ENCODE results near the gene AP1B1.

AP1B1 gene

DNA sequence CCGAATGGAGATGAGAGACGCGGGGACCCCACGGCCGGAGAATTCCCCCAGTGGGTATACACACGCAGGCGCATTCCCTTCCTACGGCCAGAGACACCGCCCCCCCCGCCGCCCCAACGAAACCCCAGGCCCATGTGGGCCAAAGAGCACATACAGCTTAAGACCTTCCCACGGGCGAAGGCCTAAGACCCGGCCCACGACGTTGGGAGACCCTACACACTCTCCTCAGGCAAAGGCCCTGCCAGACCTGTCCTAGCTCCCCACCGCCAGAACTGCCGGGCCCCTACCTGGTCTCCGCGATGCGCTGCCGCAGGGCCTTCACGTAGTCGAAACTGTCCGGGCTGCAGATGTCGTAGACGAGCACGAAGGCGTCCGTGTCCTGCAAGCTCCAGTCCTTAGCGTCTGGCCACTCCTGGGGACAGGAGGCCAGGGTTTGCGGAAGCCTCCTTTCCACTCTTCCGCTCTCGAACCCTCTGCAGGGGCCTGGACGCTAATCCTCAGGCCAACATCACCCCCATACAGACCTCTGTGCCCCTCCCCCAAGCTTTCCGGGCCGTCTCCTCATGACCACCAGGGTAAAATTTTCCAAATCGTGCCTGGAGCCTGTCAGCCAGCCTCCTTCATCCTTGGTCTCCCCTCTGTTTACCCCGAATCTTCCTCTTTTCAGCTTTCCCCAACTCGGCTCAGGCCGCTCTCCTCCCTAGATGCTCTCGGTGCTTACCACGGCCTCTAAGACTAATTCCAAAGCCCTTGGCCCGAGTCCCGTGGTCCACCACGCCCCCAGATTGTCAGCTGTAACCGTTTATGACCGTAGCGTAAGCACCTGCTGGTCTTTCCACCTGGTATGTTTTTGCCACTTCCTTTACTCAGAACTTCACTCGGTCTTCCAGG, 74.5 kb downstream of the AP1B1 start:
- Histone ChIP-seq H3K4me3 (ENCODE audit: low read depth in 1 of 2, low read length in 1 of 2) (no peak overlapping the region), H3K27ac (no peak overlapping the region), H3K9me3 (no peaks in the 10 kb centered on the region), H3K4me1 (ENCODE audit: control insufficient read depth in 1 of 2, insufficient read depth in 1 of 2, low read depth in 1 of 2, low read length in 1 of 2) (peaks cover 3 to 13% of the 10 kb centered on the region in 2 experiments), H3K36me3 (no peaks in the 10 kb centered on the region), H3K27me3 (peaks cover 91% of the 10 kb centered on the region)
- TF ChIP-seq, protein P1, sequence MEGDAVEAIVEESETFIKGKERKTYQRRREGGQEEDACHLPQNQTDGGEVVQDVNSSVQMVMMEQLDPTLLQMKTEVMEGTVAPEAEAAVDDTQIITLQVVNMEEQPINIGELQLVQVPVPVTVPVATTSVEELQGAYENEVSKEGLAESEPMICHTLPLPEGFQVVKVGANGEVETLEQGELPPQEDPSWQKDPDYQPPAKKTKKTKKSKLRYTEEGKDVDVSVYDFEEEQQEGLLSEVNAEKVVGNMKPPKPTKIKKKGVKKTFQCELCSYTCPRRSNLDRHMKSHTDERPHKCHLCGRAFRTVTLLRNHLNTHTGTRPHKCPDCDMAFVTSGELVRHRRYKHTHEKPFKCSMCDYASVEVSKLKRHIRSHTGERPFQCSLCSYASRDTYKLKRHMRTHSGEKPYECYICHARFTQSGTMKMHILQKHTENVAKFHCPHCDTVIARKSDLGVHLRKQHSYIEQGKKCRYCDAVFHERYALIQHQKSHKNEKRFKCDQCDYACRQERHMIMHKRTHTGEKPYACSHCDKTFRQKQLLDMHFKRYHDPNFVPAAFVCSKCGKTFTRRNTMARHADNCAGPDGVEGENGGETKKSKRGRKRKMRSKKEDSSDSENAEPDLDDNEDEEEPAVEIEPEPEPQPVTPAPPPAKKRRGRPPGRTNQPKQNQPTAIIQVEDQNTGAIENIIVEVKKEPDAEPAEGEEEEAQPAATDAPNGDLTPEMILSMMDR (IDR thresholded peaks at IDR 0.05) = no peak

DNA sequence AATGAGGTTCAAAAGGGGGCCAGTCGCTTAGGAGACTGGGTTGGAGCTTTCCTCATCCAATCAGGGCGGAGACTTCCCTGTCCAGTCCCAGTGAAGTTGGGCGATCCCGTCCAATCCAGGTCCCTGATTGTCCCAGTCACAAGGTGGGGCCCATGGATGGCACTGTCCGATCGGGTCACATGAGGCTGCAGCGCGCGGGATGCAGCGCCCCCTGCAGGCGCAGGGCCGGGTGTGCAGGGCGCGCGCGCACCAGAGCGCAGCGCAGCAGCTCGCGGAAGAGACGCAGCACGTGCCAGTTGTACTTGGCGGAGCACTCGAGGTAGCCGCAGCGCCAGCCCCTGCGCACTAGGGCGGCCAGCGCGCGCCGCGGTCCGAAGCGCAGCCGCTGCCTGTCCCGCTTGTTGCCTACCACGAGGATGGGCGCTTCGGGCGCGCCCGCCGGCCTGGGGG, 75.2 kb downstream of the AP1B1 start:
- no peak overlapping the region for H3K4me3 ChIP-seq (ENCODE audit: low read depth in 1 of 2, low read length in 1 of 2)
- TF ChIP-seq, protein P1 (IDR thresholded peaks at IDR 0.05) = peak; percentile 32
- peaks cover 3 to 13% of the 10 kb centered on the region in 2 experiments for H3K4me1 ChIP-seq (ENCODE audit: control insufficient read depth in 1 of 2, insufficient read depth in 1 of 2, low read depth in 1 of 2, low read length in 1 of 2)
- H3K36me3 ChIP-seq = no peaks in the 10 kb centered on the region
- H3K9me3 ChIP-seq = no peaks in the 10 kb centered on the region
- H3K27ac ChIP-seq = no peak overlapping the region
- H3K27me3 ChIP-seq = peaks cover 98% of the 10 kb centered on the region

DNA sequence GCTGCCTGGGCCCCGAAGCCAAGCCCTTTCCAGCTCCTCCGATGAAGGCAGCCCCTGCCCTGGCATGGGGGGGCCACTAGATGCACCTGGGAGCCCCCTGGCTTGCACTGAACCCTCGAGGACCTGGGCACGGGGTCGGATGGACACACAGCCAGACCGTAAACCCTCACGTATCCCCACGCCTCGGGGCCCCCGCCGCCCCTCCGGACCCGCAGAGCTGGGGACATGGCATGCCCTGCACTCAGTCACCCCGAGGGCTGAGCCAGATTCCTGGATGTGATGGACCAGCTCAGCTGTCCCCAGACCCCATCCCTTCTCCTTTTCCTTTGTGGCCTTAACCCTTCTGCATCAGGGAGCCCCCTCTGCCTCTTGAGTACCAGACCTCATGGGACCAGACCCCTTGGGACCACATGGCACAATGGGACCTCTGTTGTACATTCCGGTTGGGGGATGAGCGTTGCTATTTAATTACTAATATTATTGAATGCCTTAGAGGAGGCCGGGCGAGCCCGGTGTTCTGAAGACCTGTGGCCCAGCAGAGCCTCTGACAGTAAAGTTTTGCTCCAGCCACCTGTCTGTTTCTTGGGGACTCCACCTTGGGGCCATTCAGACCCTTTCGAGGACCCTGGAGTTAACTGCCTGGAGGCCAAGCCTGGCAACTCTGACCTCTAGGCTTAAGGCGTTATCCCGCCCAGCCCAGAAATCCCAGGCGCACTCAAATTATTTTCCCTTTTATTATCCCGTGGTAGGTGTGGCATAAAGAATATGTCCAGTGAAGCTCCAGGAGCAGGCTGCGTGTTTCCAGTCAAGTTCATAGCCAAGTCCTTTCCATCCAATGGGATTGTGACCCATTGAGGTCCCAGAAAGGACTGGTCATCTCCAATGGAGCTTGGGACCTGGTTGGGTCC, 75.9 kb downstream of the AP1B1 start:
- no peak overlapping the region for H3K27ac ChIP-seq
- TF ChIP-seq, protein P1 (IDR thresholded peaks at IDR 0.05) = no peak
- H3K4me1 ChIP-seq (ENCODE audit: control insufficient read depth in 1 of 2, insufficient read depth in 1 of 2, low read depth in 1 of 2, low read length in 1 of 2) = peaks cover 3 to 13% of the 10 kb centered on the region in 2 experiments
- no peak overlapping the region for H3K4me3 ChIP-seq (ENCODE audit: low read depth in 1 of 2, low read length in 1 of 2)
- no peaks in the 10 kb centered on the region for H3K9me3 ChIP-seq
- H3K36me3 ChIP-seq = no peaks in the 10 kb centered on the region
- H3K27me3 ChIP-seq = peaks cover 98% of the 10 kb centered on the region

DNA sequence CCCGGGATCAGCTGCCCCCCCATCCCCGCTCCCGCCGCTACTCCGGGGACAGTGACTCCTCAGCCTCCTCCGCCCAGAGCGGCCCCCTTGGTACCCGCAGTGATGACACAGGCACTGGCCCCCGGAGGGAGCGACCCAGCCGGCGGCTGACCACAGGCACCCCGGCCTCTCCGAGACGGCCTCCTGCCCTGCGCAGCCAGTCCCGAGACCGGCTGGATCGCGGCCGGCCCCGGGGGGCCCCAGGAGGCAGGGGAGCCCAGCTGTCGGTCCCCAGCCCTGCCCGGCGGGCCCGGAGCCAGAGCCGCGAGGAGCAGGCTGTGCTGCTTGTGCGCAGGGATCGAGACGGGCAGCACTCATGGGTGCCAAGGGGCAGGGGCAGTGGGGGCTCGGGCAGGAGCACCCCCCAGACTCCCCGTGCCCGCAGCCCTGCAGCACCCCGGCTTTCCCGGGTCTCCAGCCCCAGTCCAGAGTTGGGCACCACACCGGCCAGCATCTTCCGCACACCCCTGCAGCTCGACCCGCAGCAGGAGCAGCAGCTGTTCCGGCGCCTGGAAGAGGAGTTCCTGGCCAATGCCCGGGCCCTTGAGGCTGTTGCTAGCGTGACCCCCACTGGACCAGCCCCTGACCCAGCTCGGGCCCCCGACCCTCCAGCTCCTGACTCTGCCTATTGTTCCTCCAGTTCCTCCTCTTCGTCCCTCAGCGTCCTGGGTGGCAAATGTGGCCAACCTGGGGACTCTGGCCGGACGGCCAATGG, 76.7 kb downstream of the AP1B1 start:
- no peaks in the 10 kb centered on the region for H3K9me3 ChIP-seq
- TF ChIP-seq, protein P1 (IDR thresholded peaks at IDR 0.05) = no peak
- H3K36me3 ChIP-seq = no peaks in the 10 kb centered on the region
- H3K27me3 ChIP-seq = peaks cover 98% of the 10 kb centered on the region
- H3K4me3 ChIP-seq (ENCODE audit: low read depth in 1 of 2, low read length in 1 of 2) = no peak overlapping the region
- H3K4me1 ChIP-seq (ENCODE audit: control insufficient read depth in 1 of 2, insufficient read depth in 1 of 2, low read depth in 1 of 2, low read length in 1 of 2) = peaks cover 3 to 20% of the 10 kb centered on the region in 2 experiments
- H3K27ac ChIP-seq = no peak overlapping the region

- Histone ChIP-seq H3K4me3 (ENCODE audit: low read depth in 1 of 2, low read length in 1 of 2) (no peak overlapping the region), H3K4me1 (ENCODE audit: control insufficient read depth in 1 of 2, insufficient read depth in 1 of 2, low read depth in 1 of 2, low read length in 1 of 2) (peaks cover 6 to 26% of the 10 kb centered on the region in 2 experiments), H3K27ac (no peak overlapping the region), H3K27me3 (peaks cover 98% of the 10 kb centered on the region), H3K9me3 (no peaks in the 10 kb centered on the region), H3K36me3 (no peaks in the 10 kb centered on the region)
- TF ChIP-seq, protein P1 (IDR thresholded peaks at IDR 0.05) = no peak
These were observed 77.5 kb downstream of the AP1B1 start for GRCh38 chr22:29310863-29311339.
